HL-60/S4 treated with retinoic acid at 250 ng/mL for 4 days and 3 days (cell line): ENCODE results near the gene TBRG1.

Experiments
- in situ Hi-C: fragments of 300-500 bp; cut with MboI; formaldehyde crosslinking; loops from 2 replicates; pipeline ENCODE4 v1.7.0; 2022; ENCODE audit warnings: low sequenced_read_pairs

The TBRG1 gene

GRCh38 chr11:124612045-124612444 is 10.6 kb upstream of the TBRG1 start:
- in situ Hi-C loops: no loop called here

GRCh38 chr11:124612567-124613246 is 10.0 kb upstream of the TBRG1 start:
- in situ Hi-C loops: no loop called here

GRCh38 chr11:124618863-124619262 is 3.8 kb upstream of the TBRG1 start:
- in situ Hi-C loops: no loop called here

- in situ Hi-C loops: no loop called here
Measured at GRCh38 chr11:124623861-124624525, 1.3 kb downstream of the TBRG1 start.

- in situ Hi-C loops: no loop called here
Measured at GRCh38 chr11:124625504-124626168, 3.0 kb downstream of the TBRG1 start.

GRCh38 chr11:124627546-124627945 is 4.9 kb downstream of the TBRG1 start:
- in situ Hi-C loops: no loop called here

- in situ Hi-C loops: no loop called here
Measured at GRCh38 chr11:124629961-124630360, 7.3 kb downstream of the TBRG1 start.

- in situ Hi-C loops: no loop called here
Measured at GRCh38 chr11:124633355-124633754, 10.7 kb downstream of the TBRG1 start.

- in situ Hi-C loops: no loop called here
Measured at GRCh38 chr11:124635932-124636331, 13.3 kb downstream of the TBRG1 start.

- in situ Hi-C loops: no loop called here
Measured at GRCh38 chr11:124638500-124638899, 15.8 kb downstream of the TBRG1 start.

GRCh38 chr11:124639186-124639585 is 16.5 kb downstream of the TBRG1 start:
- in situ Hi-C loops: no loop called here

- in situ Hi-C loops: no loop called here
Measured at GRCh38 chr11:124640666-124641065, 18.0 kb downstream of the TBRG1 start.

GRCh38 chr11:124642628-124643027 is 20.0 kb downstream of the TBRG1 start:
- in situ Hi-C loops: no loop called here

GRCh38 chr11:124643042-124643604 is 20.5 kb downstream of the TBRG1 start:
- in situ Hi-C loops: no loop called here

- in situ Hi-C loops: no loop called here
Measured at GRCh38 chr11:124643605-124644425, 21.2 kb downstream of the TBRG1 start.

GRCh38 chr11:124644426-124645280 is 22.0 kb downstream of the TBRG1 start:
- in situ Hi-C loops: no loop called here

GRCh38 chr11:124646148-124646547 is 23.5 kb downstream of the TBRG1 start:
- in situ Hi-C loops: no loop called here

GRCh38 chr11:124648610-124649009 is 25.9 kb downstream of the TBRG1 start:
- in situ Hi-C loops: no loop called here

- in situ Hi-C loops: loop anchor here (25.0 kb wide), 1 partner anchor 105 kb away; the partner anchor contains the start of genes ESAM and VSIG2
Measured at GRCh38 chr11:124656774-124657630, 34.3 kb downstream of the TBRG1 start.
